Panc1 (cell line): ENCODE measurements around the gene TTC13. TPM values are rescaled to one million over a fixed set of nuclear protein-coding genes. Genes with fewer than 3 reads are reported as not detected.

ENCODE experiments used
- ATAC-seq: fragments of 200-7000 bp; cut with Tn5 transposase; 2 replicates; pipeline ENCODE4 v1.9.1; 2020; ENCODE audit warnings: mild to moderate bottlenecking, moderate library complexity
- BruUV-seq: library from RNA; stranded (reverse); fragments of 400-500 nt; replicated peaks from 2 replicates; lab custom pipeline; 2021; lab: Mats Ljungman, UMichigan
- CTCF ChIA-PET: fragments of 300-600 bp; sonication (Branson Sonifier 250); formaldehyde crosslinking; loops from one replicate; lab custom pipeline; 2022; ENCODE audit warnings: antibody characterized with exemption; lab: Charles Lee
- POLR2A ChIA-PET: fragments of 300-600 bp; sonication (Branson Sonifier 250); formaldehyde crosslinking; loops from one replicate; lab custom pipeline; 2022; ENCODE audit warnings: antibody characterized with exemption; lab: Charles Lee
- DNase-seq: peaks from one replicate; pipeline ENCODE4 v3.0.0-alpha.2; 2010; ENCODE audit warnings: low read depth, low spot score
- H3K27ac ChIP-seq: 2 replicates; pipeline ENCODE4 v1.5.1; 2011; ENCODE audit warnings: mild to moderate bottlenecking, low read length, inconsistent platforms
- H3K27me3 ChIP-seq: fragments of 200-500 bp; sonication (Bioruptor generic); 2 replicates; pipeline ENCODE4 v1.6.0; 2014; ENCODE audit warnings: low read length, inconsistent platforms; ENCODE audit not compliant: control insufficient read depth, insufficient read depth
- H3K36me3 ChIP-seq: fragments of 200-500 bp; sonication (Bioruptor generic); 2 replicates; pipeline ENCODE4 v1.5.1; 2014; ENCODE audit warnings: inconsistent platforms, mild to moderate bottlenecking, low read length, moderate library complexity; ENCODE audit not compliant: control insufficient read depth, insufficient read depth
- H3K4me1 ChIP-seq: 2 replicates; pipeline ENCODE4 v1.5.1; 2011; ENCODE audit warnings: inconsistent platforms, mild to moderate bottlenecking, low read length, moderate library complexity; ENCODE audit not compliant: control insufficient read depth, insufficient read depth
- H3K4me3 ChIP-seq, 2 experiments: 2 replicates each; pipeline ENCODE4 v1.5.1; 2011 to 2012; ENCODE audit warnings: low read depth in 2 of 2, low read length in 2 of 2, mild to moderate bottlenecking in 2 of 2, inconsistent platforms in 1 of 2, moderate library complexity in 1 of 2
- H3K9me3 ChIP-seq: fragments of 200-500 bp; sonication (Bioruptor generic); 2 replicates; pipeline ENCODE4 v1.5.1; 2014; ENCODE audit warnings: low read depth, mild to moderate bottlenecking, inconsistent platforms, low read length, moderate library complexity; ENCODE audit not compliant: control insufficient read depth, insufficient read depth
- CTCF ChIP-seq: fragments of 450-650 bp; IDR thresholded peaks from 2 replicates; pipeline ENCODE4 v1.5.1; 2017; ENCODE audit warnings: mild to moderate bottlenecking
- POLR2AphosphoS5 ChIP-seq: IDR thresholded peaks from 2 replicates; pipeline ENCODE4 v1.6.1; 2012; ENCODE audit warnings: mild to moderate bottlenecking, low read depth, low read length, moderate library complexity
- REST ChIP-seq, 2 experiments: IDR thresholded peaks; 2 replicates each; pipeline ENCODE4 v1.6.1; 2011 to 2012; ENCODE audit warnings: low read depth in 2 of 2, control low read depth in 1 of 2, low read length in 1 of 2, mild to moderate bottlenecking in 1 of 2, moderate library complexity in 1 of 2; ENCODE audit not compliant: insufficient read depth in 1 of 2
- SIN3A ChIP-seq: IDR thresholded peaks from 2 replicates; pipeline ENCODE4 v1.6.1; 2012; ENCODE audit warnings: low read depth, mild to moderate bottlenecking, low read length, moderate library complexity, borderline replicate concordance; ENCODE audit not compliant: insufficient read depth
- TCF7L2 ChIP-seq: IDR thresholded peaks from 2 replicates; pipeline ENCODE4 v1.6.1; 2011; ENCODE audit warnings: mild to moderate bottlenecking, low read depth, low read length, inconsistent platforms
- in situ Hi-C: cut with HindIII; loops from 2 replicates; pipeline ENCODE4 v1.10.0; 2016; ENCODE audit warnings: low sequenced_read_pairs, low pct_unique_long_range_greater_than_20kb
- intact Hi-C: fragments of 100-400 bp; cut with micrococcal nuclease; formaldehyde crosslinking; loops from one replicate; pipeline ENCODE4 v1.10.0; 2022; ENCODE audit not compliant: unreplicated experiment
- total RNA-seq: library from RNA; stranded (reverse); gene quantifications from one replicate; pipeline ENCODE4 v1.2.1, GENCODE V29; 2021; ENCODE audit not compliant: unreplicated experiment

TTC13 gene
- total RNA-seq, 1 experiment from 2014 or later = 19.0 TPM

- POLR2A ChIA-PET = no interaction called here
- CTCF ChIA-PET = no interaction called here
- no peak overlapping the region for H3K4me3 ChIP-seq
These were observed 94.7 kb downstream of the TTC13 start for GRCh38 chr1:230883967-230884366.

GRCh38 chr1:230879778-230880177 is 98.9 kb downstream of the TTC13 start:
- Histone ChIP-seq H3K27me3 (peaks cover 5% of the 10 kb centered on the region; the same call in 1 of the 2 replicates), H3K36me3 (no peaks in the 10 kb centered on the region), H3K4me3 (no peak overlapping the region), H3K27ac (no peak overlapping the region), H3K9me3 (no peaks in the 10 kb centered on the region), H3K4me1 (peaks cover 3% of the 10 kb centered on the region; the same call in 1 of the 2 replicates)
- DNase-seq (no peak), ATAC-seq (no peak)
- ChIA-PET CTCF (no interaction called here), POLR2A (no interaction called here)
- intact Hi-C loops = no loop called here
- TF ChIP-seq CTCF (no peak), REST (IDR thresholded peaks at IDR 0.05; ENCODE audit: insufficient read depth in 1 of 2, low read depth in 2 of 2, low read length in 1 of 2) (no peak), POLR2AphosphoS5 (no peak), TCF7L2 (no peak), SIN3A (no peak)
- in situ Hi-C loops = no loop called here
- BruUV-seq = no TSS peak

More at GRCh38 chr1:230883967-230884366, 94.7 kb downstream of the TTC13 start:
- intact Hi-C loops = no loop called here
- no TSS peak for BruUV-seq
- Histone ChIP-seq H3K27me3 (peaks cover 3% of the 10 kb centered on the region; the same call in 1 of the 2 replicates), H3K27ac (no peak overlapping the region), H3K4me1 (no peaks in the 10 kb centered on the region; the same call in 1 of the 2 replicates), H3K36me3 (no peaks in the 10 kb centered on the region), H3K9me3 (no peaks in the 10 kb centered on the region)
- no peak for DNase-seq
- ATAC-seq = no peak
- TF ChIP-seq POLR2AphosphoS5 = no peak
- no peak for TF ChIP-seq REST (IDR thresholded peaks at IDR 0.05; ENCODE audit: insufficient read depth in 1 of 2, low read depth in 2 of 2, low read length in 1 of 2)
- no peak for TF ChIP-seq TCF7L2
- TF ChIP-seq SIN3A = no peak
- no peak for TF ChIP-seq CTCF
- in situ Hi-C loops = no loop called here
